Measurements from ENCODE around the gene GRID2.
A peak's percentile ranks its signal among the peaks of the same experiment; 100 is the strongest.

GRID2 gene

GRCh38 chr4:92303621-92304027 lies at the start of gene GRID2:
Gene GRID2, plus strand, starts transcription at chr4:92303966.
- Histone ChIP-seq H3K4me1 (ENCODE audit: insufficient read depth, low read length) (peaks cover 24% of the 10 kb centered on the region), H3K36me3 (ENCODE audit: insufficient read depth, low read length) (no peaks in the 10 kb centered on the region), H3K9me3 (ENCODE audit: control insufficient read depth, insufficient read depth, low read length) (no peaks in the 10 kb centered on the region), H3K9ac (ENCODE audit: low read depth, low read length) (peak within 1 kb of the TSS; percentile 92)

GRCh38 chr4:92253986-92254671 lies 49.6 kb upstream of the GRID2 start:
- H3K36me3 ChIP-seq (ENCODE audit: insufficient read depth, low read length) = peaks cover 7% of the 10 kb centered on the region; the same call in 1 of the 2 replicates
- H3K4me1 ChIP-seq (ENCODE audit: insufficient read depth, low read length) = no peaks in the 10 kb centered on the region
- peaks cover 12% of the 10 kb centered on the region; the same call in 1 of the 2 replicates for H3K9me3 ChIP-seq (ENCODE audit: control insufficient read depth, insufficient read depth, low read length)
- H3K9ac ChIP-seq (ENCODE audit: low read depth, low read length) = no peak overlapping the region

DNA sequence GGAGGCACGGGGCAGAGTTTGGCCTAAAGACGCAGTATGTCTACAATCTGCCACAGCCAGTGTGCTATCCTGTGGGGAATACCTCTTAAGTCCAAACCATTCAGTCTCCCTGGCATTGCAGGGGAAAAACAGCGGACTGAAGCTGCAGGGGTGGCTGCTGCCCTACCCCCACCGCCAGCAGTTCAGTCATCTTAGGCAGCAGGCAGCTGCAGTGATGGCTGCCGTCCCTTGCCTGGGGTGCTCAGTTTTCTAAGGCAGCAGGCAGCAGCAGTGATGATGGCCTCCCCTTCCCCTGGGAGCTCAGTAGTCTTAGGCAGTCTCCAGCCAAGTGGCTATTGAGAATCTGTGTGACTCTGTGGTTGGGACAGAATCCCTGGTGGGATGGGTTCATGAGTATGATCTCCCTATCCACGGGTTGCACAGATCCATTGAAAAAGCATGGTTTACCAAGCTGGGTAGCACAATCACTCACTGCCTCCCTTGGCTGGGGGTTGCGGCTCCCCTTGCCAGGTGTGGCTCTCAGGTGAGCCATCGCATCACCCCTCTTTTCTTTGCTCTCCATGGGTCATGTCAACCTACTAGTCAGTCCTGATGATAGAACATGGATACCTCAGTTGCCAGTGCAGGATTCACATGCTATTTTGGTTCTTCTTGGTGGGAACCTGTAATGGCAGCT lies 48.9 kb upstream of the GRID2 start:
- Histone ChIP-seq H3K9me3 (ENCODE audit: control insufficient read depth, insufficient read depth, low read length) (peaks cover 12% of the 10 kb centered on the region; the same call in 1 of the 2 replicates), H3K9ac (ENCODE audit: low read depth, low read length) (no peak overlapping the region), H3K4me1 (ENCODE audit: insufficient read depth, low read length) (no peaks in the 10 kb centered on the region), H3K36me3 (ENCODE audit: insufficient read depth, low read length) (peaks cover 9% of the 10 kb centered on the region; the same call in 1 of the 2 replicates)

DNA sequence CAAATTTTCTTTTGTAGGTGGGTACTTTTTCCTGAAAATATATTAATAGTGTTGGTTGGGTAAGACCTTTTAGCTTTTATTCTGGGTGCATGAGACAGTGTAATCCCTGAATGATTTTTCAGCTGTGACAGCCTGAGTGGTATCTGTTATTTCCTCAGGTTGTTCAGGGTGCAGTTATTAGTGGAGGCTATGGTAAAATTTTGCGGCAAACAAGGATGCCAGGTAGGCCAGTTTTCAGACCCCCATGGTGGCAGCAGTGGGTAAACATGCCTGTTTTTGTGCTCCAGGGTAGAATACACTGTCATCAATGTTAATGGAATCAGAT lies 47.9 kb upstream of the GRID2 start:
- Histone ChIP-seq H3K9me3 (ENCODE audit: control insufficient read depth, insufficient read depth, low read length) (peaks cover 12% of the 10 kb centered on the region; the same call in 1 of the 2 replicates), H3K36me3 (ENCODE audit: insufficient read depth, low read length) (peaks cover 11% of the 10 kb centered on the region; the same call in 1 of the 2 replicates), H3K4me1 (ENCODE audit: insufficient read depth, low read length) (no peaks in the 10 kb centered on the region), H3K9ac (ENCODE audit: low read depth, low read length) (no peak overlapping the region)

DNA sequence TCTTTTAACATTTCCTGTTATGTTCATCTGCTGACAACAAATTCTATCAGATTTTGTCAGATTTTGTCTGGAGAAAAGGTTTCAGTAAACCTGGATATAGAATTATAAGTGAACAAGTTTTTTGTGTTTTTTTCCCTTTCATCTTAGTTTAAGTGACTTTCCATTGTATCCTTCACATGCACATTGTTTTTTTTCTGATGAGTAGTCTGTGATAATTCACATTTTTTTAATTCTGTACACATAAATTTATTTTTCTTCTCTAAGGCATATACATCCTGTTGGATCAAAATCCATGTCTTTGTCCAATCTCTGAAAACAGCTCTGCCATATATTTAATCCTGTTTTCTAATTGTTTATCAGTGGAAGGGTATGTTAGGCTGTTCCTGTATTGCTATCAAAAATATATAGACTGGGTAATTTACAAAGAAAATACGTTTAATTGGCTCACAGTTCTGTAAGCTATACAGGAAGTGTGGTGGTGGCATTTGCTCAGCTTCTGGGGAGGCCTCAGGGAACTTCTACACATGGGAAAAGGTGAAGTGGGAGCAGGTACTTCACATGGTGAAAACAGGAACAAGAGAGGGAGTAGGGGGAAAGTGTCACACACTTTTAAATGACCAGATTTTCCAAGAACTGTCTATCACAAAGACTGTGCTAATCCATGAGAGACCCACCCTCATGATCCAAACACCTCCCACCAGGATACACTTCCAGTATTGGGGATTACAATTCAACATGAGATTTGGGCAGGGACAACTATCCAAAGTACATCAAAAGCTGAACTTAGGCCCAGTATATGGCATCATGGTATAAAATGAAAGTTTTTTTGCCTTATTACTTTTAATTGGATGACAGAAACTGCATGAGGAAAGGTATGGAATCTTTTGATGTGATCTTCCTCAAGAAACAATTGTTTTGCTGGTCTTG lies 45.6 kb upstream of the GRID2 start:
- Histone ChIP-seq H3K36me3 (ENCODE audit: insufficient read depth, low read length) (peaks cover 20% of the 10 kb centered on the region), H3K9me3 (ENCODE audit: control insufficient read depth, insufficient read depth, low read length) (peaks cover 6% of the 10 kb centered on the region; the same call in 1 of the 2 replicates), H3K4me1 (ENCODE audit: insufficient read depth, low read length) (no peaks in the 10 kb centered on the region)

GRCh38 chr4:92261256-92261655 lies 42.5 kb upstream of the GRID2 start:
- H3K36me3 ChIP-seq (ENCODE audit: insufficient read depth, low read length) = peaks cover 20% of the 10 kb centered on the region
- H3K4me1 ChIP-seq (ENCODE audit: insufficient read depth, low read length) = no peaks in the 10 kb centered on the region
- peaks cover 2% of the 10 kb centered on the region; the same call in 1 of the 2 replicates for H3K9me3 ChIP-seq (ENCODE audit: control insufficient read depth, insufficient read depth, low read length)
- no peak overlapping the region for H3K9ac ChIP-seq (ENCODE audit: low read depth, low read length)

More for the DNA sequence above, 45.6 kb upstream of the GRID2 start:
- H3K9ac ChIP-seq (ENCODE audit: low read depth, low read length) = no peak overlapping the region

- H3K4me1 ChIP-seq (ENCODE audit: insufficient read depth, low read length) = no peaks in the 10 kb centered on the region
- H3K36me3 ChIP-seq (ENCODE audit: insufficient read depth, low read length) = peaks cover 20% of the 10 kb centered on the region
- H3K9ac ChIP-seq (ENCODE audit: low read depth, low read length) = no peak overlapping the region
- no peaks in the 10 kb centered on the region for H3K9me3 ChIP-seq (ENCODE audit: control insufficient read depth, insufficient read depth, low read length)
Observed at GRCh38 chr4:92262371-92262770, 41.4 kb upstream of the GRID2 start.

GRCh38 chr4:92263010-92263409 lies 40.8 kb upstream of the GRID2 start:
- H3K36me3 ChIP-seq (ENCODE audit: insufficient read depth, low read length) = peaks cover 24% of the 10 kb centered on the region
- H3K4me1 ChIP-seq (ENCODE audit: insufficient read depth, low read length) = no peaks in the 10 kb centered on the region
- no peaks in the 10 kb centered on the region for H3K9me3 ChIP-seq (ENCODE audit: control insufficient read depth, insufficient read depth, low read length)
- H3K9ac ChIP-seq (ENCODE audit: low read depth, low read length) = no peak overlapping the region

DNA sequence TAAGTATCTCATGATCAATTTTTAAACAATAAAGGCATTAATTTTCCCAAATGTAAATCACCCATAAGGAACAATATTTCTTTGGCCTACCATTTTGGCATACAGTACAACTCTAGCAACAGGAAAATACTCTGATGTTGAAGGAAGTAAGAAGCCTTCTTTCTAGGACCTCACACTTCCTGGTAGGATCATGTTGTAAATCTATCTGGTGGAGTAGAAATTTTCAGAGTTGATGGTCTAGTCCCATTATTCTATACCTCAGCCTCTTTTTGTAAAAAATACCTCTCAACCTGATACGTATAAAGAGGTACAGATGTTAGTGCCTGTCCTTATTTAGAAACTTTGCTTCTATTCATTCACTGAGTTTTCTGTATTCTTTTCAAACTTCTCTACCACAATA lies 40.2 kb upstream of the GRID2 start:
- Histone ChIP-seq H3K4me1 (ENCODE audit: insufficient read depth, low read length) (no peaks in the 10 kb centered on the region), H3K9ac (ENCODE audit: low read depth, low read length) (no peak overlapping the region), H3K36me3 (ENCODE audit: insufficient read depth, low read length) (peaks cover 19% of the 10 kb centered on the region), H3K9me3 (ENCODE audit: control insufficient read depth, insufficient read depth, low read length) (no peaks in the 10 kb centered on the region)

- Histone ChIP-seq H3K36me3 (ENCODE audit: insufficient read depth, low read length) (peaks cover 24% of the 10 kb centered on the region), H3K9ac (ENCODE audit: low read depth, low read length) (no peak overlapping the region), H3K4me1 (ENCODE audit: insufficient read depth, low read length) (no peaks in the 10 kb centered on the region), H3K9me3 (ENCODE audit: control insufficient read depth, insufficient read depth, low read length) (no peaks in the 10 kb centered on the region)
Observed at GRCh38 chr4:92264163-92264562, 39.6 kb upstream of the GRID2 start.

- no peaks in the 10 kb centered on the region for H3K4me1 ChIP-seq (ENCODE audit: insufficient read depth, low read length)
- H3K9ac ChIP-seq (ENCODE audit: low read depth, low read length) = no peak overlapping the region
- H3K36me3 ChIP-seq (ENCODE audit: insufficient read depth, low read length) = peaks cover 26% of the 10 kb centered on the region
- H3K9me3 ChIP-seq (ENCODE audit: control insufficient read depth, insufficient read depth, low read length) = no peaks in the 10 kb centered on the region
Observed at GRCh38 chr4:92265021-92265420, 38.7 kb upstream of the GRID2 start.

GRCh38 chr4:92265798-92266197 lies 38.0 kb upstream of the GRID2 start:
- no peaks in the 10 kb centered on the region for H3K9me3 ChIP-seq (ENCODE audit: control insufficient read depth, insufficient read depth, low read length)
- no peaks in the 10 kb centered on the region for H3K4me1 ChIP-seq (ENCODE audit: insufficient read depth, low read length)
- H3K9ac ChIP-seq (ENCODE audit: low read depth, low read length) = no peak overlapping the region
- peaks cover 33% of the 10 kb centered on the region for H3K36me3 ChIP-seq (ENCODE audit: insufficient read depth, low read length)

- H3K36me3 ChIP-seq (ENCODE audit: insufficient read depth, low read length) = peaks cover 33% of the 10 kb centered on the region
- no peak overlapping the region for H3K9ac ChIP-seq (ENCODE audit: low read depth, low read length)
- no peaks in the 10 kb centered on the region for H3K9me3 ChIP-seq (ENCODE audit: control insufficient read depth, insufficient read depth, low read length)
- H3K4me1 ChIP-seq (ENCODE audit: insufficient read depth, low read length) = peaks cover 2% of the 10 kb centered on the region; the same call in 1 of the 2 replicates
Observed at GRCh38 chr4:92266521-92266920, 37.2 kb upstream of the GRID2 start.

DNA sequence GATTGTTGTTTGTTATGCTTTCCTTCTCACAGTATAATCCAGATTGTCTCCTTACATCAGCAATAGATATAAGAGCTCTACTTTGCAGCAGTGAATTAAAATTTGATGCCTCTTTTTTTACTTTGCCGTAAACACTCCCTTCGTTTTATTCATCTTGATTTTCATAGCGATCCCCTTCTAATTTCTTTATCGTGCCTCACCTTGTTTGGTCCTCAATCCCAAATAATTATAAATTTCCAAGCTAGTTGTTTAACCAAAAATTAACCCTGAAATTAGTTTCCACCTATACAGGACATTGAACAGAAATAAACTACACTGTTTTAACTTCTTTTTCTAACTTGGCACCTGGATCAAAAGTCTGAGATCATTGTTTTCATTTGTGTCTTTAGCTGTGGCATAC lies 35.1 kb upstream of the GRID2 start:
- Histone ChIP-seq H3K9me3 (ENCODE audit: control insufficient read depth, insufficient read depth, low read length) (no peaks in the 10 kb centered on the region), H3K36me3 (ENCODE audit: insufficient read depth, low read length) (peaks cover 32% of the 10 kb centered on the region), H3K4me1 (ENCODE audit: insufficient read depth, low read length) (peaks cover 2% of the 10 kb centered on the region; the same call in 1 of the 2 replicates), H3K9ac (ENCODE audit: low read depth, low read length) (no peak overlapping the region)
